Transverse colon (tissue), 4 donors: ENCODE data around the gene TGFBI.

Experiments
- EP300 ChIP-seq: sonication (generic); formaldehyde crosslinking; IDR thresholded peaks from one replicate; pipeline ENCODE4 v1.6.1; 2017; ENCODE audit warnings: antibody characterized with exemption, low read depth
- POLR2A ChIP-seq: fragments of 450-650 bp; IDR thresholded peaks from one replicate; pipeline ENCODE4 v1.6.1; 2016; ENCODE audit warnings: antibody characterized with exemption, mild to moderate bottlenecking, moderate library complexity
- POLR2AphosphoS5 ChIP-seq, 3 donors: sonication (generic); formaldehyde crosslinking; IDR thresholded peaks; one replicate each; pipeline ENCODE4 v1.6.1; 2016; ENCODE audit warnings: antibody characterized with exemption in 3 of 3
- TF ChIP-seq, protein P1 (sequence below), 5 experiments: fragments of 200-600 bp in 3 of 5; fragments of 450-650 bp in 2 of 5; sonication (generic) in 3 of 5; IDR thresholded peaks; 1 replicate in 2 of 5; 2 replicates in 3 of 5; pipeline ENCODE4 v1.5.1; 2016 to 2017; ENCODE audit warnings: antibody characterized with exemption in 5 of 5, inconsistent platforms in 3 of 5, mild to moderate bottlenecking in 2 of 5, moderate library complexity in 1 of 5

DNA sequence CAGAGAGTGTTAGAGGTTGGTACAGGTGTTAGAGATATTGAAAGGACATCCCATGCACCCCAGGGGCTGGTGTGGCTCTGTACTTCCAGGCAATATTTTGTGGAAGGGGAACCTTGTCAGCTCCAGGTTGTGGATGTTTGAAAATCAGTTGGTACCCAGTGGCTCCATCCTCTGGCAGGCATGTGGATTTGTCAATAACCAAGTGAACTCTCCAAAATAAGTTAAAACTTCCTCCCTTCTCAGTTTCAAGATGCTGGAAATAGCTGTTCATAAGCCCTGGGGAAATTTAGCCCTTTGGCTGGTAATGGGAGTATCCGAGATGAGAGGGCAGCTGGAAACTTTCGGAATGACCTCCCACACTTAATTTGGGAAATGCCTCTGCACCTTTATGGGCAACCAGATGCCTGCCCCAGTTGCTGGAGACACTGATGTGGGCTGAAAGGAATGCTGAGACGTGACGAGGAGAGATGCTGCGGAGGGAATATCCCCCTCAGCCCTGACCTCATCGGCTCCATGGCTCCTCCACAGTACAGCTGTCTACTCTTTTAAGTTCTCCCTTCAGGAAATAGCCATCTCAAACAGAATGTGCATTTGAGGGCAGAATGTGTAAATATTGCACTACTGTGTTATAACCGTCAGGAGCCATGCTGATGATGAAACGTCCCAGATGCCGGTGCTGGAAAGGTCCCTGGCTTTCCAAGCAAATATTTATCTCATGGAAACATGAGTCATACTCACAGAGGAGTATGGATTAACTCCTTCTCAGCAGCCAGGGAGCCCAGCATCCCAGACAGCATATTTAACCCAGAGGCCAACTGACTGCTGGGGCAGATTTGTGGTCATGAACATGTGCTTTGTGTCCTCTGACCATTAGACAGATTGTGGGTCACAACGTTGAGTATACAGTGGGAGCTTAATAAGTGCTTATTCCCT, 29.5 kb downstream of the TGFBI start:
- TF ChIP-seq, protein P1, sequence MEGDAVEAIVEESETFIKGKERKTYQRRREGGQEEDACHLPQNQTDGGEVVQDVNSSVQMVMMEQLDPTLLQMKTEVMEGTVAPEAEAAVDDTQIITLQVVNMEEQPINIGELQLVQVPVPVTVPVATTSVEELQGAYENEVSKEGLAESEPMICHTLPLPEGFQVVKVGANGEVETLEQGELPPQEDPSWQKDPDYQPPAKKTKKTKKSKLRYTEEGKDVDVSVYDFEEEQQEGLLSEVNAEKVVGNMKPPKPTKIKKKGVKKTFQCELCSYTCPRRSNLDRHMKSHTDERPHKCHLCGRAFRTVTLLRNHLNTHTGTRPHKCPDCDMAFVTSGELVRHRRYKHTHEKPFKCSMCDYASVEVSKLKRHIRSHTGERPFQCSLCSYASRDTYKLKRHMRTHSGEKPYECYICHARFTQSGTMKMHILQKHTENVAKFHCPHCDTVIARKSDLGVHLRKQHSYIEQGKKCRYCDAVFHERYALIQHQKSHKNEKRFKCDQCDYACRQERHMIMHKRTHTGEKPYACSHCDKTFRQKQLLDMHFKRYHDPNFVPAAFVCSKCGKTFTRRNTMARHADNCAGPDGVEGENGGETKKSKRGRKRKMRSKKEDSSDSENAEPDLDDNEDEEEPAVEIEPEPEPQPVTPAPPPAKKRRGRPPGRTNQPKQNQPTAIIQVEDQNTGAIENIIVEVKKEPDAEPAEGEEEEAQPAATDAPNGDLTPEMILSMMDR (IDR thresholded peaks at IDR 0.05), result peak; percentile 15 to 30 (median 22)
- TF ChIP-seq POLR2A (no peak), POLR2AphosphoS5 (IDR thresholded peaks at IDR 0.05) (peak; percentile 84 to 94 (median 87)), EP300 (peak; percentile 92)
